ENCODE results near the gene PRKN. TPM values are rescaled to one million over a fixed set of nuclear protein-coding genes. Genes with fewer than 3 reads are reported as not detected.

The PRKN gene
- total RNA-seq, 1 donor from 2014 or later = 2.6 TPM

DNA sequence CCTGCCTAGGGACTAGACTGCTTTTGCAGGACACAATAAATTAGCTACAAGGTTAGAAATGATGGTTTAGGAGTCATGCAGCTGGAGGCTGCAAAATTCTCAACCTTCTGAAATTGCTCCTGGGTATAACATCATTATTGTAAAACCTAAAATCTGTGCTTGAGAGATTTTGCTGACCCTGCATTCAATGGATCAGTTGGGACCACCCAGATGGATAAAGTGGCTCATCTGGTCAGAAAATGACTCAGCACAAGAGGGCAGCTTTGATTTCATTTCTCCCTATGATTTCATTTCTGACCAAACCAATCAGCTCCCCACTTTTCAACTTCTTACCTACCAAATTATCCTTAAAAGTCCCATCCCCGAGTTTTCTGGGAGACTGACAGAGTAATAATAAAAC, 1086.4 kb downstream of the PRKN start:
- no peak for DNase-seq (ENCODE audit: low spot score in 2 of 2)
- H3K27me3 ChIP-seq = no peaks in the 10 kb centered on the region
- H3K4me1 ChIP-seq = no peaks in the 10 kb centered on the region
- H3K27ac ChIP-seq = no peak overlapping the region
- H3K36me3 ChIP-seq = no peaks in the 10 kb centered on the region
- H3K4me3 ChIP-seq = no peak overlapping the region
- intact Hi-C loops (cut with DNase I) = no loop called here
- TF ChIP-seq, protein P1, sequence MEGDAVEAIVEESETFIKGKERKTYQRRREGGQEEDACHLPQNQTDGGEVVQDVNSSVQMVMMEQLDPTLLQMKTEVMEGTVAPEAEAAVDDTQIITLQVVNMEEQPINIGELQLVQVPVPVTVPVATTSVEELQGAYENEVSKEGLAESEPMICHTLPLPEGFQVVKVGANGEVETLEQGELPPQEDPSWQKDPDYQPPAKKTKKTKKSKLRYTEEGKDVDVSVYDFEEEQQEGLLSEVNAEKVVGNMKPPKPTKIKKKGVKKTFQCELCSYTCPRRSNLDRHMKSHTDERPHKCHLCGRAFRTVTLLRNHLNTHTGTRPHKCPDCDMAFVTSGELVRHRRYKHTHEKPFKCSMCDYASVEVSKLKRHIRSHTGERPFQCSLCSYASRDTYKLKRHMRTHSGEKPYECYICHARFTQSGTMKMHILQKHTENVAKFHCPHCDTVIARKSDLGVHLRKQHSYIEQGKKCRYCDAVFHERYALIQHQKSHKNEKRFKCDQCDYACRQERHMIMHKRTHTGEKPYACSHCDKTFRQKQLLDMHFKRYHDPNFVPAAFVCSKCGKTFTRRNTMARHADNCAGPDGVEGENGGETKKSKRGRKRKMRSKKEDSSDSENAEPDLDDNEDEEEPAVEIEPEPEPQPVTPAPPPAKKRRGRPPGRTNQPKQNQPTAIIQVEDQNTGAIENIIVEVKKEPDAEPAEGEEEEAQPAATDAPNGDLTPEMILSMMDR (IDR thresholded peaks at IDR 0.05) = no peak
- H3K9me3 ChIP-seq = no peaks in the 10 kb centered on the region

DNA sequence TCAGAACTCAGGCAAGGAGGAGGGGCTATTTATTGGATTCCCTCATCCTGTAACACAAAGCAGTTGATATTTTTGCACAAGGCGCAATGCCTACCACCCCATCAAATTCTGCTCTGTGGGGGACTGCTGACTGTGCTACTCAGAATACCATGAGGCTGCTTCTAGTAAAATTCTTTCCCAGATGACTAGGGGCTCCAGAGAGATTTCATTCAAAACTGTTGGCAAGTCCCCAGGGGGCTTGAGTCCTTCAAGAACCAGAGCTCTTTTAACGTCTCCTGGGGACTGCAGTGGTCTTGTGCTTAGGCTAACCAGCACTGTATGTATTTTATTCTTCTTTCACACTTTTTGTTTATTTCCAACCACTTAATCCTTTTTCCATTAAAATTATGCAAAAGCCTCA, 1087.8 kb downstream of the PRKN start:
- H3K4me1 ChIP-seq = no peaks in the 10 kb centered on the region
- H3K27ac ChIP-seq = no peak overlapping the region
- intact Hi-C loops (cut with DNase I) = no loop called here
- H3K36me3 ChIP-seq = no peaks in the 10 kb centered on the region
- H3K9me3 ChIP-seq = no peaks in the 10 kb centered on the region
- DNase-seq (ENCODE audit: low spot score in 2 of 2) = no peak
- TF ChIP-seq, protein P1 (IDR thresholded peaks at IDR 0.05) = no peak
- H3K27me3 ChIP-seq = no peaks in the 10 kb centered on the region
- no peak overlapping the region for H3K4me3 ChIP-seq

DNA sequence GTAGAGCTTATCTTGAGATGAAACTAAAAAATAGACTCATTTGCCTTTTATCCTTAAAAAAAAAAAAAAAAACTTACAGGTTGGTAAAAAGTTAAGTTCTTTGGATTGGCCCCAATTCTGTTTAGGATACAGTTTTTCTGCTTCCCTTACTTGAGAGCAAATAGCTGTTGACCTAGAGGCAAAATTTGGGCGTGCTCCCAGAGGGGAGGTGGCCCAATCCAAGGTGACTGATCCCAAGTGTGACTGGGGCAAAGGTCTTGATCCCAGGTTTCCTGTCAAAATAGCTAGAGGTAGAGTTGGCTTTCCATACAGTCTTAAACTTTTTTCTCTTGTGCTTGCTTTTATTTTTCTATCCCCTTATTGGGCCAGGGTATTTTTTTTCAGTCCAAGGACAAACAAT, 1089.9 kb downstream of the PRKN start:
- no peaks in the 10 kb centered on the region for H3K4me1 ChIP-seq
- no peaks in the 10 kb centered on the region for H3K9me3 ChIP-seq
- H3K4me3 ChIP-seq = no peak overlapping the region
- H3K27me3 ChIP-seq = no peaks in the 10 kb centered on the region
- no peak overlapping the region for H3K27ac ChIP-seq
- no peaks in the 10 kb centered on the region for H3K36me3 ChIP-seq
- no peak for DNase-seq (ENCODE audit: low spot score in 2 of 2)
- TF ChIP-seq, protein P1 (IDR thresholded peaks at IDR 0.05) = no peak
- intact Hi-C loops (cut with DNase I) = no loop called here

DNA sequence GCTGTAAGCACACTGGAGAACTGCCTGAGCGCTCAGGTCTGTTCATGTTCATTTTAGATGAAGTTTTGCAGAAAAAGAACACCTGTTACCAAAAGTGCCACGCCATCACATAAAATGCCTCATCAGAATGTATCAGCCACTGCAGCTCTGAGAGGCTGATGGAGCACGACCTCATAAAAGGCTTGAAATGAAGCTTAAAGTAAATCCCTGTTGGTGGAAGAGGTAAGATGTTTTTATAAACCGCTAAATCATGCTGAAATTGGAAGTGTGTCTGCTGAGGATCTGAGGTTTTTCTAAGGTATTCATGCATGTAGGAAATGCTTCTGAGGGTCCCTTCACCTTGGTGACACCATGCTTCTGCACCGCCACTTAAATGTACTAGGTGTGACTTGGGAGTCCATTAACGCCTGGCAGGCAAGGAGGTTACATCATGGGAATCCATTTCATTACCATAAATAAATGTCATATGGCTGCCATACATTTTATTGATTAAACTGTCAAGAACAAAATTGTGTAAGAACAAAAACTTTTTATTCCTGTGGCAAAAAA, 1090.6 kb downstream of the PRKN start:
- TF ChIP-seq, protein P1 (IDR thresholded peaks at IDR 0.05) = no peak
- H3K4me1 ChIP-seq = no peaks in the 10 kb centered on the region
- intact Hi-C loops (cut with DNase I) = no loop called here

DNA sequence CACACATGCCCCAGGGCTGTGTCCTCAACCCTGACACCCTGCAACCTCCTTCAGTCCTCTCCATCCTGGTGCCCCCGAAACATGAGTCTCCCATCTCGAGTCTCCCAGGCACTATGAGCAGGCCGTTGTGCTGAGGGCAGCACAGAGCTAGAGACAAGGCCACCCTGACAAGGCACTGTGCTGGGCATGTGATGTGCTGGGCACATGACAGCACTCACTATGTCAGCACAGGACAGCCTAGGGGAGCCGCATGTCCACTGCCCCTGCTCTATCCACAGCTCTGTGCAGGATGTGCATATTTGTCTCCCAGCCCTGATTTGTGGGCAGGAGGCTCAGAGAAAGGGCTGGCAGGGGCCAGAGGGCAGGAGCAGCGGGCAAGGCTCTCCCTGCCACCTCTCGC, 1091.6 kb downstream of the PRKN start:
- no peaks in the 10 kb centered on the region for H3K9me3 ChIP-seq
- intact Hi-C loops (cut with DNase I) = no loop called here
- peaks cover 0 to 5% of the 10 kb centered on the region in 2 donors for H3K4me1 ChIP-seq
- no peaks in the 10 kb centered on the region for H3K36me3 ChIP-seq
- H3K4me3 ChIP-seq = no peak overlapping the region
- TF ChIP-seq, protein P1 (IDR thresholded peaks at IDR 0.05) = no peak
- H3K27me3 ChIP-seq = no peaks in the 10 kb centered on the region
- no peak overlapping the region for H3K27ac ChIP-seq
- no peak for DNase-seq (ENCODE audit: low spot score in 2 of 2)

More for the DNA sequence above, 1090.6 kb downstream of the PRKN start:
- Histone ChIP-seq H3K27ac (no peak overlapping the region), H3K9me3 (no peaks in the 10 kb centered on the region), H3K36me3 (no peaks in the 10 kb centered on the region), H3K27me3 (no peaks in the 10 kb centered on the region), H3K4me3 (no peak overlapping the region)
- no peak for DNase-seq (ENCODE audit: low spot score in 2 of 2)

- Histone ChIP-seq H3K27me3 (no peaks in the 10 kb centered on the region), H3K9me3 (no peaks in the 10 kb centered on the region), H3K4me1 (peaks cover 0 to 5% of the 10 kb centered on the region in 2 donors), H3K4me3 (no peak overlapping the region), H3K27ac (no peak overlapping the region), H3K36me3 (no peaks in the 10 kb centered on the region)
- intact Hi-C loops (cut with DNase I) = no loop called here
- TF ChIP-seq, protein P1 (IDR thresholded peaks at IDR 0.05) = no peak
- DNase-seq (ENCODE audit: low spot score in 2 of 2) = no peak
Measured at GRCh38 chr6:161634916-161635315, 1092.7 kb downstream of the PRKN start.
